ENCODE measurements around the gene MMP24OS. TPM values are rescaled to one million over a fixed set of nuclear protein-coding genes. Genes with fewer than 3 reads are reported as not detected.
"Not testable (repeated sequence)": the region's sequence is repeated elsewhere in the genome, so short reads cannot be mapped to it uniquely, and the experiment has no call there.

The MMP24OS gene
- total RNA-seq, 2 experiments from 2014 or later: 28.4 to 44.3 TPM

- H3K27me3 Mint-ChIP-seq; ATAC-seq; DNase-seq; H3K9me3 Mint-ChIP-seq (ENCODE audit: low read depth); H3K4me3 Mint-ChIP-seq: not testable (repeated sequence)
- Mint-ChIP-seq H3K27ac (peak overlapping the region; percentile 82), H3K36me3 (peaks cover 14% of the 10 kb centered on the region), H3K4me1 (peaks cover 64% of the 10 kb centered on the region)
- CTCF ChIA-PET: interaction anchor here (1.2 kb wide), 1 partner anchor 132 kb away, joined by 5 read pairs; no protein-coding TSS in a partner anchor
Observed at GRCh38 chr20:35315632-35316020, 37.7 kb upstream of the MMP24OS start.

GRCh38 chr20:35314816-35315631 lies 37.1 kb upstream of the MMP24OS start:
- Mint-ChIP-seq H3K27me3 (no peaks in the 10 kb centered on the region), H3K9me3 (ENCODE audit: low read depth) (no peaks in the 10 kb centered on the region), H3K4me3 (peak overlapping the region; percentile 5), H3K4me1 (peaks cover 65% of the 10 kb centered on the region), H3K36me3 (peaks cover 16% of the 10 kb centered on the region), H3K27ac (peak overlapping the region; percentile 82)
- ATAC-seq (peak; percentile 52), DNase-seq (no peak)
- CTCF ChIA-PET: interaction anchor here (0.6 to 1.2 kb wide), 2 partner anchors 11 to 132 kb away, joined by 3 to 5 read pairs; no protein-coding TSS in a partner anchor

DNA sequence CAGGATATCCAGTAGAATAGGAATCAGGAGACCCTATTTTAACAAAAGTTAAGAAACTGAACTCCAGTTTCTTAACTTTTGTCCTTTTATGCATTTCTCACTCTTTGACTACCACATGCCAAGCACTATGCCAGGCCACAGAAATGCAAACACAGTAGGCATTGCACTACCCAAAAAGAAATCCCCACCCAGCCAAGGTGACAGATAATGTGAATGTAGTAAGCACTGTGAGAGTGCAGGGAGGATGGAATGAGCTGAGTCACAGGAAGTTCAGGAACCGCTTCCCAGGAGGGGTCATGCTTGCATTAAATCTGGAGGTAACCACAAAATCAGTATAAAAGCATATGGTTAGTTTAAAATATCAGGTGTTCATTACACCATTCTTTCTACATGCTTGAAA lies 34.4 kb upstream of the MMP24OS start:
- Mint-ChIP-seq H3K27ac (peak overlapping the region; percentile 64), H3K36me3 (peaks cover 16% of the 10 kb centered on the region), H3K9me3 (ENCODE audit: low read depth) (no peaks in the 10 kb centered on the region), H3K4me1 (peaks cover 64% of the 10 kb centered on the region), H3K4me3 (no peak overlapping the region), H3K27me3 (no peaks in the 10 kb centered on the region)
- ATAC-seq: peak; percentile 34
- DNase-seq: peak; percentile 51
- CTCF ChIA-PET: interaction anchor here (1.3 to 2.8 kb wide), 3 partner anchors 8 to 168 kb away, joined by 3 to 16 read pairs (median 4); no protein-coding TSS in a partner anchor

GRCh38 chr20:35311822-35312221 lies 33.9 kb upstream of the MMP24OS start:
- ATAC-seq (no peak), DNase-seq (no peak)
- Mint-ChIP-seq H3K27me3 (no peaks in the 10 kb centered on the region), H3K4me1 (peaks cover 69% of the 10 kb centered on the region), H3K36me3 (peaks cover 16% of the 10 kb centered on the region), H3K4me3 (no peak overlapping the region), H3K27ac (peak overlapping the region; percentile 64), H3K9me3 (ENCODE audit: low read depth) (no peaks in the 10 kb centered on the region)
- CTCF ChIA-PET: interaction anchor here (0.5 to 2.8 kb wide), 6 partner anchors 7 to 167 kb away, joined by 3 to 16 read pairs (median 4); no protein-coding TSS in a partner anchor

DNA sequence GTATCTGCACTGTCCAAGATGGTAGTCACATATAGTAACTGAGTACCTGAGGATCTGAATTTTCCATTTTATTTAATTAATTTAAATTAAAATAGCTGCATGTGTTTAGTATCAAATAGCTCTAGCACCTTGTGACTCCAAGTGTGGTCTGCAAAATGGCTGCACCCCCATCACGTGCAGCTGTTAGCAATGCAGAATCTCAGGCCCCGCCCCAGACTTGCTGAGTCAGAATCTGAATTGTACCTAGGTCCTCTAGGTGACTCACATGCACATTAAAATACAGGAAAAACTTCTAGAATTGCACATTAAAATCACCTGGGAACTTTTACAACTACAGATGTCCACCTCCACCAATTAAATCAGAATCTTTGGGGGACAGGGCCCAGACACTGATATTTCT lies 33.5 kb upstream of the MMP24OS start:
- Mint-ChIP-seq H3K27ac (peak overlapping the region; percentile 64), H3K27me3 (no peaks in the 10 kb centered on the region), H3K4me3 (no peak overlapping the region), H3K9me3 (ENCODE audit: low read depth) (no peaks in the 10 kb centered on the region), H3K4me1 (peaks cover 72% of the 10 kb centered on the region), H3K36me3 (peaks cover 17% of the 10 kb centered on the region)
- CTCF ChIA-PET: interaction anchor here (0.5 to 2.8 kb wide), 7 partner anchors 7 to 167 kb away, joined by 3 to 16 read pairs (median 3); no protein-coding TSS in a partner anchor
- ATAC-seq (peak; percentile 70), DNase-seq (peak; percentile 87)

DNA sequence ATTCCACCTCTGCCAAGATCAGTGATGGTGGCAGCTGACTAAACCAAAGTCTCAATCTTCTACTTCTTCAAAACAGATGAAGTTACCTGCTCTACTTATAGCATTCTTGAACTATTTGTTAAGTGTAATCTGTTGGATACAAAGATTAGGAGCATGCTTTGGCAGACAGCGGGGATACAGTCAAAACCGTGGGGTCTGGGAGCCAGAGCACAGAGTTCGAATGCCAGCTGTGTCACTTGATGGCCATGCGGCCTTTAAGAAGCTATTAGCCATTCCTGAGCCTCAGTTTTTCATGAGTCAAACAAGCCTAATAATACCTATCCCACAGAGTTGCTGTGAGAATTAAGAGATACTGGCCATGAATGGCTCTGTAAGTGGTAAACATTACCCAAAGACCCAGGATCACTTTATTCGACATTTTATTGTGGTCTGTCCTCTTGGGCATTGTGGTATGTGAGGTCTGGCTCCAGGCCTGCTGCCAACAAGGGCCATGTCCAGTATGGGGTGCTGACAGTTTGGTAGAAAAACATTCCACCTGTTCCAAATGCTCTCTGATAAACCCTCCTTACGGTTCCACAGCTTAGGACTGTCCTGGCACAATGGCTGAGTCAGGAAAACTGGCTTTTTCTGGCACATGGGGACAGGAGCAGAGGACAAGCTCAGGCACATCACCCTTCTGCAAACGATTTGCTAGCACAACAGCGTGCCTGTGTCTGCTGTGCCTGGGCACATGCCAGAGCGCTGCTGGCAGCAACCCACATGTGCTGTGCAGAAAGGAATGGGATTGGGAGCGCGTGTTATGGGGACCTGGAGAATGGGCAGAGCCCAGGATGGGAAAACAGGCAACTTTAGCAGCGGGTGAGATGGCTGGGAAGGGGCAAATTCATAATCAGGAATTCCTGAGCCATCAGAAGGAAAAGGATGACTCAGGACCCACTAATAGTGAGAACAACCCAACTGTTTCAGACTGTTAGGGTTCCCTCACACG lies 30.0 kb upstream of the MMP24OS start:
- Mint-ChIP-seq H3K27me3 (no peaks in the 10 kb centered on the region), H3K9me3 (ENCODE audit: low read depth) (no peaks in the 10 kb centered on the region), H3K4me1 (peaks cover 79% of the 10 kb centered on the region), H3K4me3 (no peak overlapping the region), H3K27ac (peak overlapping the region; percentile 33), H3K36me3 (peaks cover 13% of the 10 kb centered on the region)
- CTCF ChIA-PET: interaction anchor here (0.9 to 2.7 kb wide), 12 partner anchors 11 to 161 kb away, joined by 3 to 14 read pairs (median 6); partner anchors contain the start of genes EDEM2 and EIF6
- ATAC-seq (no peak), DNase-seq (no peak)

DNA sequence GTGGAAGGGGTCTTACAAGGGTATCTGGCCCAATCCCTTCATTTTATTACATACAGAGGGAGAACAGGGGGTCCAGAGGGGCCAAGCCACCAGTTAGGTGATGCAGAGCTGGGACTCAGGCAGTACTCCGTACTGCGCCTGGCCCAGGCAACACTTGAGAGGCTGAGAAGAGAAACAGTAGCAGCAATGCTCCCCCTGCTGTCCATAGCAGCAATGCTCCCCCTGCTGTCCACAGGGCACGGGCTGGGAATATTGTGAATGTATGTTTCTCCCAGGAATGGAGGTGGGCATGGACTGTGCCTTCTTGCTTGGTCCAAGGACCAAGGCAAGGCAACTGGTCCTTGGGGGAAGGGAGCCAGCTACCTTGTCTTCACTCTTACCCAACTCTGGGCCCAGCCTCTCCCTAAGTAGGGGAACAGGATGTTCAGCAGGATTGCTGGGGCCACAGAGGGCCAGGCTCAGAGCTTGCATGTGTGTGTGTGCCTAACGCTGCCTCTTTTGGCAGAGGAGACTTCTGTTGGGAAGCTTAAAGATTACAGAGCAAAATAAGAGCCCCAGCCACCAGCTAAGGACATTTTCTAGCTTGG lies 29.1 kb upstream of the MMP24OS start:
- peak overlapping the region; percentile 93 for H3K27ac Mint-ChIP-seq
- H3K4me1 Mint-ChIP-seq: peaks cover 78% of the 10 kb centered on the region

DNA sequence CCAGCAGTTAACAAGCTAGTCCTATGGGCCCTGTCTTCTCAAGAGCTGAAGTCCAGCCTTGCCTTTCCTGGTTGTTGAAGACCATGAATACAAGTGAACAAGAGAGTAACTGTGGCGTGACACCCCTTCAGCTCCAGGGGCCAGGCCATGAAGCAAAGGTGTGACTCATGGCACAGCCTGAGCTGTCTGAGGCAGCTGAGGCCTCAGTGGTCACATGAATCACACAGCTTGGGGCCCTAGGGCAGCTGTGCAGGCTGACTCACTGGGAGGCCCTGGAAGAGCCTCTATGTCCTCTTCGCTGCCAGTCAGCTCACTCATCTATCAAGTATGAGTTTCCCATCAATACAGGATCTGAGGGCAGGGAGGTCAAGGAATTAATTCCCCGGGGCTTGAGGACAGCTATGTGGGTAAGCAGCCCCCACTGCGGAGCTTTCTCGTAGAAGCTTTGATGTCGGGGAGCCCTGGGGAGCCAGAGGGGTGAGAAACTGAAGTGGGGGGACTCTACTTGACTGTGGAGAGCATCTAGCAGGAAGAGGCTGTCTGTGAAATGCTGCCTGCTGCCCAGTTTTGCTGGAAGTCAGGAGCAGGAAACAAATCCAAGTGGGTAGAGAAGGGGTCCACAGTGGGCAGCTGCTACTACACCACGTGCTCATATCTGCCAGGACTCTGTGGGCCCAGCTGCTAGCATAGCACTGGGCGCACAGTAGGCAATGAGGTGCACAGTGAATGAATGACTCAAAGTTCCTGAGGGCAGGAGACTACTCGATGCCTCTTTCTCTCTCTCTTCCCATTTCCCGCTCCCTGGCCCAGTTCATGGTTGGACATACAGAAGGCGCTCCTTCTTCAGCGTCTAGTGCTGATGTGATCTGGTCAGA lies 28.0 kb upstream of the MMP24OS start:
- Mint-ChIP-seq H3K27me3 (no peaks in the 10 kb centered on the region), H3K4me1 (peaks cover 73% of the 10 kb centered on the region), H3K36me3 (peaks cover 5% of the 10 kb centered on the region), H3K27ac (peak overlapping the region; percentile 93), H3K9me3 (ENCODE audit: low read depth) (no peaks in the 10 kb centered on the region), H3K4me3 (peak overlapping the region; percentile 9)
- peak; percentile 97 for ATAC-seq
- peak; percentile 94 for DNase-seq
- CTCF ChIA-PET: interaction anchor here (0.7 to 10.0 kb wide), 25 partner anchors 7 to 297 kb away, joined by 3 to 251 read pairs (median 6); partner anchors contain the start of genes CEP250, EIF6, GDF5 and MMP24OS

More for the DNA sequence above, 29.1 kb upstream of the MMP24OS start:
- Mint-ChIP-seq H3K4me3 (no peak overlapping the region), H3K36me3 (peaks cover 7% of the 10 kb centered on the region), H3K9me3 (ENCODE audit: low read depth) (no peaks in the 10 kb centered on the region), H3K27me3 (no peaks in the 10 kb centered on the region)
- CTCF ChIA-PET: interaction anchor here (0.9 to 4.9 kb wide), 19 partner anchors 11 to 296 kb away, joined by 3 to 76 read pairs (median 6); partner anchors contain the start of genes EDEM2 and EIF6
- no peak for ATAC-seq
- DNase-seq: peak; percentile 54

- Mint-ChIP-seq H3K27ac (peak overlapping the region; percentile 93), H3K4me3 (no peak overlapping the region), H3K4me1 (peaks cover 69% of the 10 kb centered on the region), H3K27me3 (no peaks in the 10 kb centered on the region), H3K36me3 (peaks cover 2% of the 10 kb centered on the region), H3K9me3 (ENCODE audit: low read depth) (no peaks in the 10 kb centered on the region)
- ATAC-seq: no peak
- no peak for DNase-seq
- CTCF ChIA-PET: interaction anchor here (0.7 to 10.0 kb wide), 24 partner anchors 8 to 247 kb away, joined by 3 to 251 read pairs (median 5); partner anchors contain the start of genes CEP250, EDEM2, EIF6 and GDF5
Observed at GRCh38 chr20:35304956-35305355, 27.0 kb upstream of the MMP24OS start.

GRCh38 chr20:35303735-35304491 lies 26.0 kb upstream of the MMP24OS start:
- peak; percentile 93 for DNase-seq
- H3K4me3 Mint-ChIP-seq: no peak overlapping the region
- H3K36me3 Mint-ChIP-seq: peaks cover 1% of the 10 kb centered on the region
- no peaks in the 10 kb centered on the region for H3K27me3 Mint-ChIP-seq
- CTCF ChIA-PET: interaction anchor here (0.6 to 10.0 kb wide), 35 partner anchors 9 to 400 kb away, joined by 3 to 251 read pairs (median 4); partner anchors contain the start of genes CEP250, EDEM2, EIF6 and FAM83C
- peaks cover 64% of the 10 kb centered on the region for H3K4me1 Mint-ChIP-seq
- no peaks in the 10 kb centered on the region for H3K9me3 Mint-ChIP-seq (ENCODE audit: low read depth)
- H3K27ac Mint-ChIP-seq: peak overlapping the region; percentile 93
- peak; percentile 66 for ATAC-seq

GRCh38 chr20:35303382-35303734 lies 25.4 kb upstream of the MMP24OS start:
- DNase-seq: no peak
- no peak for ATAC-seq
- H3K36me3 Mint-ChIP-seq: peaks cover 1% of the 10 kb centered on the region
- no peaks in the 10 kb centered on the region for H3K9me3 Mint-ChIP-seq (ENCODE audit: low read depth)
- no peak overlapping the region for H3K27ac Mint-ChIP-seq
- H3K27me3 Mint-ChIP-seq: no peaks in the 10 kb centered on the region
- no peak overlapping the region for H3K4me3 Mint-ChIP-seq
- peaks cover 62% of the 10 kb centered on the region for H3K4me1 Mint-ChIP-seq
- CTCF ChIA-PET: interaction anchor here (0.7 to 10.0 kb wide), 27 partner anchors 9 to 400 kb away, joined by 3 to 251 read pairs (median 5); partner anchors contain the start of genes CEP250, EDEM2, EIF6 and FAM83C

Measured in activated CD8-positive, alpha-beta memory T cell treated with anti-CD3 and anti-CD28 coated beads, Interleukin-2, amount 10 ng/mL, durations not matched to agents 7 days and 5 days (primary cell).